ENCODE data around the gene MCEMP1.

The MCEMP1 gene

DNA sequence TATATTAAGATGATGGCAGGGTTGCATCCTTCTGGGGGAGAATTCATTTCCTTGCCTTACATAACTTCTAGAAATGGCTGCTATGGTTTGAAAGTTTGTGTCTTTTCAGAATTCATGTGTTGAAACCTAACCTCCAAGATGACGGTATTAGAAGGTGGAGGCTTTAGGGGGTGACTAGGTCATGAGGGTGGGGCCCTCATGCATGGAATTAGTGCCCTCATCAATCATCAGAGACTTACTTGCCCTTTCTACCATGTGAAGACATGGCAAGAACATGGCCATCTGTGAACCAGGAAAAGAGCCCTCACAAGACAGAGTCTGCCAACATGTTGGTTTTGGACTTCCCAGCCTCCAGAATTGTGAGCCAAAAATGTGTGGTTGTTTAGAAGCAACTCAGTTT is 39.9 kb downstream of the MCEMP1 start:
- DNase-seq (ENCODE audit: low read depth): no peak
- no peak overlapping the region for H3K4me3 ChIP-seq (ENCODE audit: low read length)
- TF ChIP-seq, protein P1, sequence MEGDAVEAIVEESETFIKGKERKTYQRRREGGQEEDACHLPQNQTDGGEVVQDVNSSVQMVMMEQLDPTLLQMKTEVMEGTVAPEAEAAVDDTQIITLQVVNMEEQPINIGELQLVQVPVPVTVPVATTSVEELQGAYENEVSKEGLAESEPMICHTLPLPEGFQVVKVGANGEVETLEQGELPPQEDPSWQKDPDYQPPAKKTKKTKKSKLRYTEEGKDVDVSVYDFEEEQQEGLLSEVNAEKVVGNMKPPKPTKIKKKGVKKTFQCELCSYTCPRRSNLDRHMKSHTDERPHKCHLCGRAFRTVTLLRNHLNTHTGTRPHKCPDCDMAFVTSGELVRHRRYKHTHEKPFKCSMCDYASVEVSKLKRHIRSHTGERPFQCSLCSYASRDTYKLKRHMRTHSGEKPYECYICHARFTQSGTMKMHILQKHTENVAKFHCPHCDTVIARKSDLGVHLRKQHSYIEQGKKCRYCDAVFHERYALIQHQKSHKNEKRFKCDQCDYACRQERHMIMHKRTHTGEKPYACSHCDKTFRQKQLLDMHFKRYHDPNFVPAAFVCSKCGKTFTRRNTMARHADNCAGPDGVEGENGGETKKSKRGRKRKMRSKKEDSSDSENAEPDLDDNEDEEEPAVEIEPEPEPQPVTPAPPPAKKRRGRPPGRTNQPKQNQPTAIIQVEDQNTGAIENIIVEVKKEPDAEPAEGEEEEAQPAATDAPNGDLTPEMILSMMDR (IDR thresholded peaks at IDR 0.05; ENCODE audit: insufficient read depth, low read depth, low read length, missing control alignments): no peak

DNA sequence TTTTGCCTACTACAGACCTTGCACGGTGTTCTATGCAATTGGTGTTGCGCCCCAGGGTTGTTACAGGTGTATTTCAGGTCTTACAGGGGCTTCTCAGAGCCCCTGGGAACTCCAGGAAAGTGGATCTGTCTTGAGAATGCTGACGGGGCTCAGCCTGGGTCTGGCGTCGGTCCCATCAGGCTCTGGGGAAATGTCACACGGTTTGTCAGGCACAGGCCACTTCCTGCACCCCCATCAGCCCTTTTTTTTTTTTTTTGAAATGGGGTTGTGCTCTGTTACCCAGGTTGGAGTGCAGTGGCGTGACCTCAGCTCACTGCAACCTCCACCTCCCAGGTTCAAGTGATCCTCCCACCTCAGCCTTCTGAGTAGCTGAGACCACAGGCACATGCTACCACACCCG is 41.8 kb downstream of the MCEMP1 start:
- no peak overlapping the region for H3K4me3 ChIP-seq (ENCODE audit: low read length)
- no peak for DNase-seq (ENCODE audit: low read depth)
- TF ChIP-seq, protein P1 (IDR thresholded peaks at IDR 0.05; ENCODE audit: insufficient read depth, low read depth, low read length, missing control alignments): no peak

DNA sequence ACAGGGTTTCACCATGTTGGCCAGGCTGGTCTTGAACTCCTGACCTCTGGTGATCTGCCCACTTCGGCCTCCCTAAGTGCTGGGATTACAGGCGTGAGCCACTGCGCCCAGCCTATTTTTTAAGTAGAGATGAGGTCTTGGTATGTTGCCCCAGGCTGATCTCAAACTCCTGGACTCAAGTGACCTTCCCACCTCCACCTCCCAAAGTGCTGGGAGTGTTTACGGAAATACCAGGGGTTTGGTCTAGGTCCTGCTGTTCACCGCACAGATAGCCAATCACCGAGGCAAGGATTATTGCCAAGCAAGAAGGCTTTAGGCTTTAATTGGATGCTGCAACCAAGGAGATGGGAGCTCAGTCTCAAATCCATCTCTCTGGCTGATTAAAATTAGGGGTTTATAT is 43.5 kb downstream of the MCEMP1 start:
- no peak overlapping the region for H3K4me3 ChIP-seq (ENCODE audit: low read length)
- TF ChIP-seq, protein P1 (IDR thresholded peaks at IDR 0.05; ENCODE audit: insufficient read depth, low read depth, low read length, missing control alignments): no peak
- no peak for DNase-seq (ENCODE audit: low read depth)

DNA sequence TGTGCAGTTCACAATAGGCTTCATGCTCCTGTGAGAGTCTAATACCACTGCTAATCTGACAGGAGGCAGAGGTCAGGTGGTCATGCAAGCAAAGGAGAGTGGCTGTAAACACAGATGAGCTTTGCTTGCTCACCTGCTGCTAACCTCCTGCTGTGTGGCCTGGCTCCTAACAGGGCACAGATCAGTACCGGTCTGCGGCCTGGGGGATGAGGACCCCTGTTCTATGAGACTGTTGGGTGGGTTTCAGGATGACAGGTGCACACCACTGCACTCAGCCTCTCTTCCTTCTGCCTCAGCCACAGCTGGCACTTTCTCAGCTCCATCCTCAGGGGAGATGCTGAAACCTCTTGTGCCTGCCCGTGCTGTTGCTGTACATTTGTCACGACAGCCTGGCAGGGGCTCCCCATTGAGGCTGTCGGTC is 45.4 kb downstream of the MCEMP1 start:
- no peak overlapping the region for H3K4me3 ChIP-seq (ENCODE audit: low read length)
- no peak for DNase-seq (ENCODE audit: low read depth)
- TF ChIP-seq, protein P1 (IDR thresholded peaks at IDR 0.05; ENCODE audit: insufficient read depth, low read depth, low read length, missing control alignments): no peak

DNA sequence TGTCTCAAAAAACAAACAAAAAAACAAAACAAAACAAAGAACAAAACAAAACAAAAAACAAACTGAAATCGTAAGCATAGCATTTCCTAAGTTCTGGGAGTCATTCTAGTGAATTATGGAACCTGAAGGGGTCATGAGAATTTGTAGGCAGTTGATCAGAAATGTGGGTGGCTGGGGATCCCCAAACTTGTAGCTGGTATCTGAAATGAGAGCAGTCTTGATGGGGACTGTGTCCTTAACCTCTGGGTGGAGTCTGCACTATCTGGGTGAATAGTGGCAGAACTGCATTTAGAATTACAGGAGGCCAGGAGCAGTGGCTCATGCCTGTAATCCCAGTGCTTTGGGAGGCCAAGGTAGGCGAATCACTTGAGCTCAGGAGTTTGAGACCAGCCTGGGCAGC is 48.9 kb downstream of the MCEMP1 start:
- no peak for DNase-seq (ENCODE audit: low read depth)
- TF ChIP-seq, protein P1 (IDR thresholded peaks at IDR 0.05; ENCODE audit: insufficient read depth, low read depth, low read length, missing control alignments): no peak
- H3K4me3 ChIP-seq (ENCODE audit: low read length): no peak overlapping the region

DNA sequence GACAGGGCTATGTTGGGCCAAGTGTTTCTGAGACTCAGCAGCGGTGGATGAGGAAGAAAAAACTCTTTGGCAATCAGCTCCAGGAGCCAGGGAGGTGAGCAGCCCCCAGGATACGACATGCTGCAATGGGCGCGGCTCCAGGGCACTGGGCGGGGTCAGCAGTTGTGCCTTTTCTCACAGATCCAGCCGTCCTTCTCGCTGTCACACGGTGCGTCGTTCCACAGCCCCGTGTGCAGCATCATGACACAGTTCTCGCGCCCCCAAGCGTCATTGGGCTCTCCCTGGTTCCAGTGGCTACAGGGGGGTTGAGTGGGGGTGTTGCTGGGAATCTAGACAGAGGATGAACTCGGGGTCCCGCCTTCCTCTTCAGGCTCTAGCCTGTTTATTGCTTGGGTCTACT is 52.3 kb downstream of the MCEMP1 start:
- TF ChIP-seq, protein P1 (IDR thresholded peaks at IDR 0.05; ENCODE audit: insufficient read depth, low read depth, low read length, missing control alignments): no peak
- DNase-seq (ENCODE audit: low read depth): no peak
- H3K4me3 ChIP-seq (ENCODE audit: low read length): no peak overlapping the region
